ENCODE results near the gene SPINT1. TPM values are rescaled to one million over a fixed set of nuclear protein-coding genes. Genes with fewer than 3 reads are reported as not detected.

Gene SPINT1
- total RNA-seq, 1 donor from 2014 or later = 0.87 TPM

- Mint-ChIP-seq H3K27ac (ENCODE audit: unreplicated experiment) (no peak overlapping the region), H3K36me3 (ENCODE audit: low read depth) (peaks cover 13% of the 10 kb centered on the region)
Observed at GRCh38 chr15:40812721-40813425, 31.0 kb upstream of the SPINT1 start.

DNA sequence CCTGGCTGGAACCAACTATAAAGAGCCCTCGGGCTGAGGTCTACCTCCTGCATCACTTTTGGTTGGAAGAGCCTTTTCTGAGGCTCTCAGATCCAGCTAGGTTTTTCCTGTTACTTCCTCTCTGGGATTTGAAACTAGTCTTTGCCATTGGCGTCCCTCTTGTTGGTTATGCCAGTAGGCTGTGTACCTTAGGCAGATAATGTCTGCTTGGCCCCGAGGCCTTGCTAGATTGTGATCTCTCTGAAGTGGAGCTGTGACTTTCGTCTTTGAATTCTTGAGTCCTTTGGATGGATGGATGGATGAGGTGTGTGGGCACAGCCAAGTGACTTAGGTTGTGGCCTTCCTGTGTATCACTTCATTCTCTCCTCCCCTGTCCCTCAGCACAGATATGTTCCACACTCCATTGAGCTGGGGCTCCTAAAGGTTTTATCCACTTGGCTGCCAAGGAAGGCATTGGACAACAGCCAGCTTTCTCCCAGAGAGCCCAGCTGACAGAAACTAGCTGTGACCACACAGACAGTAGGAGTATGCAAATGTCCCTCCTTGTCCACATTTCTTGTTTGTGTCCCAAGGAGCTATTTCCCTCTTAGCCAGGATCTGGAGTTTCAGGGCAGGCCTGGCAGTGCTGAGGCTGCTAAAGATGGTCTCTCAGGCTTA, 28.7 kb upstream of the SPINT1 start:
- Mint-ChIP-seq H3K27ac (ENCODE audit: unreplicated experiment) (no peak overlapping the region), H3K4me3 (ENCODE audit: unreplicated experiment) (no peak overlapping the region), H3K36me3 (ENCODE audit: low read depth) (peaks cover 13% of the 10 kb centered on the region), H3K9me3 (ENCODE audit: low read depth) (no peaks in the 10 kb centered on the region), H3K4me1 (ENCODE audit: low read depth) (peaks cover 4% of the 10 kb centered on the region), H3K27me3 (ENCODE audit: low read depth) (peaks cover 1% of the 10 kb centered on the region)
- DNase-seq (ENCODE audit: low spot score) = no peak
- TF ChIP-seq, protein P1, sequence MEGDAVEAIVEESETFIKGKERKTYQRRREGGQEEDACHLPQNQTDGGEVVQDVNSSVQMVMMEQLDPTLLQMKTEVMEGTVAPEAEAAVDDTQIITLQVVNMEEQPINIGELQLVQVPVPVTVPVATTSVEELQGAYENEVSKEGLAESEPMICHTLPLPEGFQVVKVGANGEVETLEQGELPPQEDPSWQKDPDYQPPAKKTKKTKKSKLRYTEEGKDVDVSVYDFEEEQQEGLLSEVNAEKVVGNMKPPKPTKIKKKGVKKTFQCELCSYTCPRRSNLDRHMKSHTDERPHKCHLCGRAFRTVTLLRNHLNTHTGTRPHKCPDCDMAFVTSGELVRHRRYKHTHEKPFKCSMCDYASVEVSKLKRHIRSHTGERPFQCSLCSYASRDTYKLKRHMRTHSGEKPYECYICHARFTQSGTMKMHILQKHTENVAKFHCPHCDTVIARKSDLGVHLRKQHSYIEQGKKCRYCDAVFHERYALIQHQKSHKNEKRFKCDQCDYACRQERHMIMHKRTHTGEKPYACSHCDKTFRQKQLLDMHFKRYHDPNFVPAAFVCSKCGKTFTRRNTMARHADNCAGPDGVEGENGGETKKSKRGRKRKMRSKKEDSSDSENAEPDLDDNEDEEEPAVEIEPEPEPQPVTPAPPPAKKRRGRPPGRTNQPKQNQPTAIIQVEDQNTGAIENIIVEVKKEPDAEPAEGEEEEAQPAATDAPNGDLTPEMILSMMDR (IDR thresholded peaks at IDR 0.05) = no peak

More at GRCh38 chr15:40812721-40813425, 31.0 kb upstream of the SPINT1 start:
- H3K9me3 Mint-ChIP-seq (ENCODE audit: low read depth) = no peaks in the 10 kb centered on the region
- peaks cover 12% of the 10 kb centered on the region for H3K4me1 Mint-ChIP-seq (ENCODE audit: low read depth)
- peak; percentile 88 for DNase-seq (ENCODE audit: low spot score)
- H3K27me3 Mint-ChIP-seq (ENCODE audit: low read depth) = no peaks in the 10 kb centered on the region
- TF ChIP-seq, protein P1 (IDR thresholded peaks at IDR 0.05) = no peak
- H3K4me3 Mint-ChIP-seq (ENCODE audit: unreplicated experiment) = no peak overlapping the region

DNA sequence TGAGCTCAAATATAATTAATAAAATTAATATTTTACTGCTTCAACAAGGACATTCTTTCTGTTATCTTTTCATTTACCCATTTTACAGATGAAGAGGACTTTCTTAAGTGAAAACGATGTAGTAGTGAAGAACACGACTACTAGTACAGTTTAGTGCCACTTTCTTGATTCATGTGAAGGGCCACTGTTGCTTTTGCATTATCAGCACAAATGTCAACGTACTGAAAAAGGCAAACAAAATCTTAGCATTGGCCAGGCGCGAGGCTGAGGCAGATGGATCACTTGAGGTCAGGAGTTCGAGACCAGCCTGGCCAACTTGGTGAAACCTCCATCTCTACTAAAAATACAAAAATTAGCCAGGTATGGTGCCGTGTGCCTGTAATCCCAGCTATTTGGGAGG, 24.8 kb upstream of the SPINT1 start:
- Mint-ChIP-seq H3K27ac (ENCODE audit: unreplicated experiment) (no peak overlapping the region), H3K36me3 (ENCODE audit: low read depth) (peaks cover 4% of the 10 kb centered on the region), H3K4me3 (ENCODE audit: unreplicated experiment) (no peak overlapping the region), H3K9me3 (ENCODE audit: low read depth) (no peaks in the 10 kb centered on the region), H3K27me3 (ENCODE audit: low read depth) (peaks cover 1% of the 10 kb centered on the region), H3K4me1 (ENCODE audit: low read depth) (peaks cover 4% of the 10 kb centered on the region)
- TF ChIP-seq, protein P1 (IDR thresholded peaks at IDR 0.05) = no peak
- no peak for DNase-seq (ENCODE audit: low spot score)

DNA sequence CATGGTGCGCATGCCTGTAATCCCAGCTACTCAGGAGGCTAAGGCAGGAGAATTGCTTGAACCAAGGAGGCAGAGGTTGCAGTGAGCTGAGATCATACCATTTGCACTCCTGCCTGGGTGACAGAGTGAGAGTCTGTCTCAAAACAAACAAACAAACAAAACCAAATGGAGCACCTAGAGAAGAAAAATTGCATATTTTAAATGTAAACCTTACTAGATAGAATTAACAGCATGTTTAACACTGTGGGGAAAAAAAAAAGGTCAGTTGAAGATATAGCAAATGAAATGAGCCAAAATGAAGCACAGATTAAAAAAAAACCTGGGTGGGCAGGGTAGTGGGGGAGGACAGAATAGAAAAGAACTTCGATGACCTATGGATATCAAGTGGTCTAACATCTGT, 22.7 kb upstream of the SPINT1 start:
- Mint-ChIP-seq H3K27ac (ENCODE audit: unreplicated experiment) (no peak overlapping the region), H3K36me3 (ENCODE audit: low read depth) (no peaks in the 10 kb centered on the region), H3K4me1 (ENCODE audit: low read depth) (peaks cover 3% of the 10 kb centered on the region), H3K9me3 (ENCODE audit: low read depth) (no peaks in the 10 kb centered on the region), H3K27me3 (ENCODE audit: low read depth) (peaks cover 1% of the 10 kb centered on the region), H3K4me3 (ENCODE audit: unreplicated experiment) (no peak overlapping the region)
- TF ChIP-seq, protein P1 (IDR thresholded peaks at IDR 0.05) = no peak
- no peak for DNase-seq (ENCODE audit: low spot score)

GRCh38 chr15:40823572-40824343, 20.1 kb upstream of the SPINT1 start:
- no peak for DNase-seq (ENCODE audit: low spot score)
- Mint-ChIP-seq H3K4me3 (ENCODE audit: unreplicated experiment) (no peak overlapping the region), H3K9me3 (ENCODE audit: low read depth) (no peaks in the 10 kb centered on the region), H3K36me3 (ENCODE audit: low read depth) (no peaks in the 10 kb centered on the region), H3K27ac (ENCODE audit: unreplicated experiment) (no peak overlapping the region), H3K4me1 (ENCODE audit: low read depth) (peaks cover 3% of the 10 kb centered on the region), H3K27me3 (ENCODE audit: low read depth) (peaks cover 9% of the 10 kb centered on the region)
- TF ChIP-seq, protein P1 (IDR thresholded peaks at IDR 0.05) = no peak
